ENCODE data around the gene CHD1. TPM values are rescaled to one million over a fixed set of nuclear protein-coding genes. Genes with fewer than 3 reads are reported as not detected.

CHD1 gene
- total RNA-seq, 1 experiment from 2014 or later: 36.5 TPM

- H3K9me3 ChIP-seq (ENCODE audit: control insufficient read depth, insufficient read depth, low read depth, low read length): peaks cover 9% of the 10 kb centered on the region; the same call in 1 of the 2 replicates
- intact Hi-C loops (cut with micrococcal nuclease; ENCODE audit: unreplicated experiment) (no loop called here), in situ Hi-C loops (cut with HindIII; ENCODE audit: low pct_unique_long_range_greater_than_20kb, low sequenced_read_pairs) (no loop called here)
- POLR2A ChIA-PET: no interaction called here
- TF ChIP-seq REST (IDR thresholded peaks at IDR 0.05; ENCODE audit: insufficient read depth in 1 of 2, low read depth in 2 of 2, low read length in 1 of 2) (no peak), SIN3A (IDR thresholded peaks at IDR 0.05; ENCODE audit: borderline replicate concordance, insufficient read depth, low read depth, low read length) (no peak), POLR2AphosphoS5 (IDR thresholded peaks at IDR 0.05; ENCODE audit: low read depth, low read length) (no peak), TCF7L2 (IDR thresholded peaks at IDR 0.05; ENCODE audit: low read depth, low read length) (no peak), CTCF (IDR thresholded peaks at IDR 0.05) (no peak)
- no TSS peak for BruUV-seq (replicated peaks)
- CTCF ChIA-PET: no interaction called here
- no peaks in the 10 kb centered on the region for H3K36me3 ChIP-seq (ENCODE audit: control insufficient read depth, insufficient read depth, low read length)
- no peak overlapping the region for H3K27ac ChIP-seq (ENCODE audit: low read length)
- no peak overlapping the region for H3K4me3 ChIP-seq (ENCODE audit: low read depth in 2 of 2, low read length in 2 of 2)
- H3K4me1 ChIP-seq (ENCODE audit: control insufficient read depth, insufficient read depth, low read length): no peaks in the 10 kb centered on the region
- DNase-seq (ENCODE audit: low read depth, low spot score): no peak
- no peak for ATAC-seq
- no peaks in the 10 kb centered on the region for H3K27me3 ChIP-seq (ENCODE audit: control insufficient read depth, insufficient read depth, low read length)
Observed at GRCh38 chr5:98843481-98843880, 85.3 kb downstream of the CHD1 start.

- POLR2A ChIA-PET: interaction anchor here (0.6 kb wide), 1 partner anchor 37 kb away, joined by 3 read pairs; no protein-coding TSS in a partner anchor
- in situ Hi-C loops (cut with HindIII; ENCODE audit: low pct_unique_long_range_greater_than_20kb, low sequenced_read_pairs) (no loop called here), intact Hi-C loops (cut with micrococcal nuclease; ENCODE audit: unreplicated experiment) (no loop called here)
- Histone ChIP-seq H3K27ac (ENCODE audit: low read length) (no peak overlapping the region), H3K4me1 (ENCODE audit: control insufficient read depth, insufficient read depth, low read length) (no peaks in the 10 kb centered on the region), H3K4me3 (ENCODE audit: low read depth in 2 of 2, low read length in 2 of 2) (no peak overlapping the region), H3K36me3 (ENCODE audit: control insufficient read depth, insufficient read depth, low read length) (no peaks in the 10 kb centered on the region), H3K27me3 (ENCODE audit: control insufficient read depth, insufficient read depth, low read length) (no peaks in the 10 kb centered on the region), H3K9me3 (ENCODE audit: control insufficient read depth, insufficient read depth, low read depth, low read length) (peaks cover 9% of the 10 kb centered on the region; the same call in 1 of the 2 replicates)
- CTCF ChIA-PET: interaction anchor here (1.0 kb wide), 1 partner anchor 26 kb away, joined by 4 read pairs; no protein-coding TSS in a partner anchor
- no TSS peak for BruUV-seq (replicated peaks)
- DNase-seq (ENCODE audit: low read depth, low spot score) (no peak), ATAC-seq (no peak)
- TF ChIP-seq REST (IDR thresholded peaks at IDR 0.05; ENCODE audit: insufficient read depth in 1 of 2, low read depth in 2 of 2, low read length in 1 of 2): no peak
- no peak for TF ChIP-seq SIN3A (IDR thresholded peaks at IDR 0.05; ENCODE audit: borderline replicate concordance, insufficient read depth, low read depth, low read length)
- TF ChIP-seq TCF7L2 (IDR thresholded peaks at IDR 0.05; ENCODE audit: low read depth, low read length): no peak
- TF ChIP-seq POLR2AphosphoS5 (IDR thresholded peaks at IDR 0.05; ENCODE audit: low read depth, low read length): no peak
- no peak for TF ChIP-seq CTCF (IDR thresholded peaks at IDR 0.05)
Observed at GRCh38 chr5:98840946-98841345, 87.9 kb downstream of the CHD1 start.

All from Panc1 (cell line).